SK-N-SH treated with all-trans-retinoic acid at 6 μM for 48 hours (cell line): ENCODE measurements around the gene PREB.

Experiments used
- CREB5 ChIP-seq: fragments of 250-450 bp; sonication (Bioruptor Pico); IDR thresholded peaks from 2 replicates; pipeline ENCODE4 v1.5.1; 2020; ENCODE audit warnings: low read depth, mild to moderate bottlenecking, moderate library complexity
- GLIS3 ChIP-seq: fragments of 250-450 bp; sonication (Bioruptor Pico); IDR thresholded peaks from 2 replicates; pipeline ENCODE4 v1.5.0; 2020; ENCODE audit warnings: mild to moderate bottlenecking, moderate library complexity
- PATZ1 ChIP-seq: fragments of 250-450 bp; sonication (Bioruptor Pico); IDR thresholded peaks from 2 replicates; pipeline ENCODE4 v1.8.0; 2020; ENCODE audit warnings: mild to moderate bottlenecking, moderate library complexity, borderline replicate concordance
- POU6F1 ChIP-seq: fragments of 250-450 bp; sonication (Bioruptor Pico); IDR thresholded peaks from 2 replicates; pipeline ENCODE4 v1.8.0; 2021; ENCODE audit warnings: low read depth, mild to moderate bottlenecking, moderate library complexity, borderline replicate concordance
- PPARA ChIP-seq: fragments of 250-450 bp; sonication (Bioruptor Pico); IDR thresholded peaks from 2 replicates; pipeline ENCODE4 v1.5.0; 2020; ENCODE audit warnings: mild to moderate bottlenecking, borderline replicate concordance
- RARB ChIP-seq: fragments of 250-450 bp; sonication (Bioruptor Pico); IDR thresholded peaks from 2 replicates; pipeline ENCODE4 v1.8.0; 2021; ENCODE audit warnings: mild to moderate bottlenecking, moderate library complexity
- SNAI2 ChIP-seq: fragments of 250-450 bp; sonication (Bioruptor Pico); IDR thresholded peaks from 2 replicates; pipeline ENCODE4 v1.5.0; 2020; ENCODE audit warnings: mild to moderate bottlenecking, moderate library complexity
- TCF4 ChIP-seq: fragments of 250-450 bp; sonication (Bioruptor Pico); IDR thresholded peaks from 2 replicates; pipeline ENCODE4 v1.8.0; 2021; ENCODE audit warnings: mild to moderate bottlenecking, moderate library complexity, borderline replicate concordance
- ZFP3 ChIP-seq: fragments of 250-450 bp; sonication (Bioruptor Pico); IDR thresholded peaks from 2 replicates; pipeline ENCODE4 v1.5.0; 2020; ENCODE audit warnings: mild to moderate bottlenecking, moderate library complexity
- ZFP30 ChIP-seq: fragments of 450-650 bp; formaldehyde crosslinking; IDR thresholded peaks from 2 replicates; pipeline ENCODE4 v1.5.0; 2022; ENCODE audit warnings: mild to moderate bottlenecking, moderate library complexity
- ZNF565 ChIP-seq: fragments of 450-650 bp; formaldehyde crosslinking; conservative IDR thresholded peaks from 2 replicates; pipeline ENCODE4 v1.5.0; 2020; ENCODE audit warnings: low read depth, mild to moderate bottlenecking, moderate library complexity

- TF ChIP-seq SNAI2 (CRISPR knock-in tag) (no peak), PPARA (CRISPR knock-in tag) (no peak), GLIS3 (no peak), ZNF565 (CRISPR knock-in tag) (no peak), PATZ1 (no peak), RARB (CRISPR knock-in tag) (no peak), TCF4 (no peak), CREB5 (CRISPR knock-in tag) (no peak), POU6F1 (no peak), ZFP30 (no peak), ZFP3 (CRISPR knock-in tag) (no peak)
Measured at GRCh38 chr2:27178469-27178868, 44.0 kb upstream of the PREB start.
